Spleen (tissue), 11 donors: ENCODE measurements around the gene LSAMP. TPM values are rescaled to one million over a fixed set of nuclear protein-coding genes. Genes with fewer than 3 reads are reported as not detected.

Source experiments
- DNase-seq: peaks from one replicate; pipeline ENCODE4 v3.0.0-alpha.2; 2020
- H3K27ac ChIP-seq, 8 donors: fragments of 200-600 bp; sonication (generic) in 7 of 8; 1 replicate in 4 of 8; 2 replicates in 4 of 8; pipeline versions ENCODE4 v1.5.0 to v1.8.0; 2016 to 2021; ENCODE audit warnings: inconsistent platforms in 4 of 8, mild to moderate bottlenecking in 4 of 8, moderate library complexity in 1 of 8
- H3K27me3 ChIP-seq, 7 donors: fragments of 200-600 bp; sonication (generic) in 6 of 7; replicated peaks in 1 of 7; 1 replicate in 4 of 7; 2 replicates in 3 of 7; pipeline versions ENCODE4 v1.5.0 to v1.8.0; 2016 to 2021; ENCODE audit warnings: inconsistent platforms in 3 of 7, mild to moderate bottlenecking in 1 of 7
- H3K36me3 ChIP-seq, 6 donors: fragments of 200-600 bp; sonication (generic) in 5 of 6; 1 replicate in 4 of 6; 2 replicates in 2 of 6; pipeline versions ENCODE4 v1.5.0 to v1.8.0; 2016 to 2021; ENCODE audit warnings: inconsistent platforms in 2 of 6
- H3K4me1 ChIP-seq, 6 donors: fragments of 200-600 bp; sonication (generic) in 5 of 6; 1 replicate in 3 of 6; 2 replicates in 3 of 6; pipeline versions ENCODE4 v1.5.0 to v1.8.0; 2016 to 2021; ENCODE audit warnings: inconsistent platforms in 3 of 6
- H3K4me3 ChIP-seq, 8 donors: fragments of 200-600 bp; sonication (generic) in 7 of 8; 1 replicate in 4 of 8; 2 replicates in 4 of 8; pipeline versions ENCODE4 v1.5.0 to v1.8.0; 2016 to 2021; ENCODE audit warnings: inconsistent platforms in 4 of 8, mild to moderate bottlenecking in 4 of 8, moderate library complexity in 2 of 8
- H3K9me3 ChIP-seq, 8 donors: fragments of 200-600 bp; sonication (generic) in 7 of 8; 1 replicate in 4 of 8; 2 replicates in 4 of 8; pipeline versions ENCODE4 v1.5.0 to v1.8.0; 2016 to 2021; ENCODE audit warnings: inconsistent platforms in 4 of 8
- CTCF ChIP-seq, 11 experiments: fragments of 200-600 bp in 7 of 11; fragments of 450-650 bp in 4 of 11; sonication (generic) in 4 of 11; IDR thresholded peaks in 8 of 11; conservative IDR thresholded peaks in 3 of 11; 1 replicate in 7 of 11; 2 replicates in 4 of 11; pipeline versions ENCODE4 v1.4.0 to v1.8.0; 2016 to 2021; ENCODE audit warnings: antibody characterized with exemption in 11 of 11, inconsistent platforms in 4 of 11, mild to moderate bottlenecking in 1 of 11
- POLR2A ChIP-seq, 3 donors: fragments of 450-650 bp; IDR thresholded peaks; one replicate each; pipeline ENCODE4 v1.5.1; 2017; ENCODE audit warnings: antibody characterized with exemption in 3 of 3, mild to moderate bottlenecking in 1 of 3
- POLR2AphosphoS5 ChIP-seq, 3 donors: sonication (generic); formaldehyde crosslinking; IDR thresholded peaks; one replicate each; pipeline ENCODE4 v1.5.1; 2017; ENCODE audit warnings: antibody characterized with exemption in 3 of 3
- WGBS, 5 donors: extraction: QIAGEN DNeasy Blood & Tissue Kit in 3 of 5; methylation state at CpG; one replicate each; pipeline versions ENCODE4 v1.1.5 to v1.1.7; 2013 to 2018; 5-methylcytosine and 5-hydroxymethylcytosine counted together
- intact Hi-C: fragments of 100-400 bp; cut with DNase I; formaldehyde crosslinking; loops from one replicate; pipeline ENCODE4 v1.15.0; 2023; ENCODE audit warnings: low total_unique reads
- polyA plus RNA-seq, 3 donors: library from polyadenylated mRNA; stranded (reverse); fragments of 200-250 nt; gene quantifications; one replicate each; pipeline ENCODE4 v1.2.1, GENCODE V29; 2013
- total RNA-seq, 7 donors: library from RNA; depleted of rRNA in 3 of 7; stranded (reverse); fragments of >200 nt in 3 of 7; fragmentation: NEBNext Ultra II Directional in 4 of 7; extraction: Animal tissue kit (Norgen Biotek cat#: 25700) in 4 of 7; gene quantifications; one replicate each; pipeline versions ENCODE4 v1.1.0 to v1.2.1, GENCODE V29; 2016 to 2021
- donor health status: healthy with polysubstance abuse.
- donor health status: DM: no; HTN: no; CAD: no; lungs with moderate emphysema.
- donor health status: DM: no; HTN: no; CAD: no.
- donor health status: Bipolar disorder and iron deficiency.
- donor health status: healthy.
- donor health status: DM: no; HTN: no; CAD: no.
- donor health status: DM: yes; HTN: yes; CAD: no.

LSAMP gene
- total and polyA plus RNA-seq, 10 donors: 0.45 to 6.8 (median 1.3) TPM

GRCh38 chr3:115877615-115877899 lies 567.7 kb downstream of the LSAMP start:
- TF ChIP-seq POLR2A (IDR thresholded peaks at IDR 0.05) (no peak), CTCF (IDR thresholded peaks at IDR 0.05 in 8 of 11, conservative IDR thresholded peaks at IDR 0.05 in 3 of 11) (no peak), POLR2AphosphoS5 (IDR thresholded peaks at IDR 0.05) (no peak)
- no peaks in the 10 kb centered on the region for H3K9me3 ChIP-seq
- peak overlapping the region in 5 of 8 donors; percentile 6 to 30 (median 15) for H3K4me3 ChIP-seq
- intact Hi-C loops: no loop called here
- 12 to 30% (median 22%) methylated on average over 1 of the region's 1 CpG for WGBS, 5 donors
- H3K36me3 ChIP-seq: no peaks in the 10 kb centered on the region
- DNase-seq: no peak
- H3K4me1 ChIP-seq: no peaks in the 10 kb centered on the region
- H3K27me3 ChIP-seq: no peaks in the 10 kb centered on the region
- H3K27ac ChIP-seq: peak overlapping the region in 6 of 8 donors; percentile 9 to 51 (median 18)

GRCh38 chr3:115876876-115877614 lies 568.2 kb downstream of the LSAMP start:
- peak overlapping the region in 5 of 8 donors; percentile 6 to 30 (median 15) for H3K4me3 ChIP-seq
- H3K36me3 ChIP-seq: no peaks in the 10 kb centered on the region
- 12 to 22% (median 15%) methylated on average over 8 of the region's 8 CpGs for WGBS, 5 donors
- H3K27ac ChIP-seq: peak overlapping the region in 6 of 8 donors; percentile 9 to 51 (median 18)
- H3K9me3 ChIP-seq: no peaks in the 10 kb centered on the region
- TF ChIP-seq CTCF (IDR thresholded peaks at IDR 0.05 in 8 of 11, conservative IDR thresholded peaks at IDR 0.05 in 3 of 11) (no peak), POLR2AphosphoS5 (IDR thresholded peaks at IDR 0.05) (no peak), POLR2A (IDR thresholded peaks at IDR 0.05) (no peak)
- no peak for DNase-seq
- H3K4me1 ChIP-seq: no peaks in the 10 kb centered on the region
- intact Hi-C loops: no loop called here
- no peaks in the 10 kb centered on the region for H3K27me3 ChIP-seq

- no peaks in the 10 kb centered on the region for H3K4me1 ChIP-seq
- intact Hi-C loops: no loop called here
- no peaks in the 10 kb centered on the region for H3K36me3 ChIP-seq
- no peaks in the 10 kb centered on the region for H3K9me3 ChIP-seq
- no peak for DNase-seq
- WGBS, 5 donors: 56 to 79% (median 65%) methylated on average over 1 of the region's 1 CpG
- H3K4me3 ChIP-seq: no peak overlapping the region
- TF ChIP-seq CTCF (IDR thresholded peaks at IDR 0.05 in 8 of 11, conservative IDR thresholded peaks at IDR 0.05 in 3 of 11): no peak
- no peak for TF ChIP-seq POLR2AphosphoS5 (IDR thresholded peaks at IDR 0.05)
- TF ChIP-seq POLR2A (IDR thresholded peaks at IDR 0.05): no peak
- H3K27ac ChIP-seq: no peak overlapping the region
- H3K27me3 ChIP-seq: no peaks in the 10 kb centered on the region
Measured at GRCh38 chr3:115875460-115875859, 569.8 kb downstream of the LSAMP start.

GRCh38 chr3:115871735-115872134 lies 573.6 kb downstream of the LSAMP start:
- Histone ChIP-seq H3K4me3 (no peak overlapping the region), H3K9me3 (no peaks in the 10 kb centered on the region), H3K27me3 (peaks cover 0 to 5% (median 0%) of the 10 kb centered on the region in 7 donors), H3K36me3 (no peaks in the 10 kb centered on the region), H3K27ac (no peak overlapping the region), H3K4me1 (no peaks in the 10 kb centered on the region)
- no peak for DNase-seq
- no peak for TF ChIP-seq CTCF (IDR thresholded peaks at IDR 0.05 in 8 of 11, conservative IDR thresholded peaks at IDR 0.05 in 3 of 11)
- TF ChIP-seq POLR2A (IDR thresholded peaks at IDR 0.05): no peak
- no peak for TF ChIP-seq POLR2AphosphoS5 (IDR thresholded peaks at IDR 0.05)
- intact Hi-C loops: no loop called here
